H1 (cell line): ENCODE results near the gene PLEKHM3. TPM values are rescaled to one million over a fixed set of nuclear protein-coding genes. Genes with fewer than 3 reads are reported as not detected.

Experiments used
- CHD1 ChIP-seq: IDR thresholded peaks from 2 replicates; pipeline ENCODE4 v1.6.1; 2012; ENCODE audit warnings: low read depth, low read length, improper control_type of control experiment
- CHD7 ChIP-seq: fragments of 300-600 bp; sonication (generic); IDR thresholded peaks from 2 replicates; pipeline ENCODE4 v1.7.1; 2012; ENCODE audit warnings: low read length, moderate library complexity, mild to moderate bottlenecking, inconsistent platforms; ENCODE audit not compliant: insufficient replicate concordance
- CREB1 ChIP-seq: IDR thresholded peaks from 2 replicates; pipeline ENCODE4 v1.6.1; 2012; ENCODE audit warnings: inconsistent platforms
- GABPA ChIP-seq: IDR thresholded peaks from 2 replicates; pipeline ENCODE4 v1.6.1; 2011; ENCODE audit warnings: mild to moderate bottlenecking, low read length, moderate library complexity, borderline replicate concordance; ENCODE audit not compliant: insufficient read depth
- GTF2F1 ChIP-seq: IDR thresholded peaks from 2 replicates; pipeline ENCODE4 v1.6.1; 2012; ENCODE audit warnings: low read depth, low read length, improper control_type of control experiment, borderline replicate concordance
- HDAC6 ChIP-seq: IDR thresholded peaks from one replicate; pipeline ENCODE4 v1.7.1; 2012; ENCODE audit warnings: low read depth, mild to moderate bottlenecking, inconsistent platforms, low read length, moderate library complexity
- MAFK ChIP-seq: IDR thresholded peaks from 2 replicates; pipeline ENCODE4 v1.6.1; 2012; ENCODE audit warnings: low read depth, mild to moderate bottlenecking, improper control_type of control experiment, low read length
- RXRA ChIP-seq: IDR thresholded peaks from 2 replicates; pipeline ENCODE4 v1.6.1; 2011; ENCODE audit warnings: low read depth, mild to moderate bottlenecking, low read length, moderate library complexity; ENCODE audit not compliant: insufficient read depth
- SIX5 ChIP-seq: IDR thresholded peaks from 2 replicates; pipeline ENCODE4 v1.6.1; 2011; ENCODE audit warnings: mild to moderate bottlenecking, low read depth, low read length
- ZNF274 ChIP-seq: IDR thresholded peaks from 2 replicates; pipeline ENCODE4 v1.7.0; 2012; ENCODE audit warnings: low read length, borderline replicate concordance; ENCODE audit errors: extremely low read depth
- polyA plus RNA-seq, 7 experiments: library from polyadenylated mRNA; depleted of rRNA in 3 of 7; stranded (reverse) in 5 of 7; unstranded in 2 of 7; fragments of >200 nt in 5 of 7; fragments of 200-250 nt in 2 of 7; gene quantifications; 1 replicate in 5 of 7; 2 replicates in 1 of 7; 4 replicates in 1 of 7; pipeline versions ENCODE4 v1.2.1 to v1.2.3, GENCODE V29; 2011 to 2013; ENCODE audit warnings: missing spikeins in 2 of 7, mixed read lengths in 2 of 7
- total RNA-seq: library from RNA; stranded (reverse); fragmentation: NEBNext Ultra II Directional; extraction: Animal tissue kit (Norgen Biotek cat#: 25700); gene quantifications from 2 replicates; pipeline ENCODE4 v1.2.1, GENCODE V29; 2021

PLEKHM3 gene
- total and polyA plus RNA-seq, 2 of the 8 experiments (the other 6 are each of a cell fraction or from before 2014, with no cell fraction given), result 2.3 to 5.8 TPM

DNA sequence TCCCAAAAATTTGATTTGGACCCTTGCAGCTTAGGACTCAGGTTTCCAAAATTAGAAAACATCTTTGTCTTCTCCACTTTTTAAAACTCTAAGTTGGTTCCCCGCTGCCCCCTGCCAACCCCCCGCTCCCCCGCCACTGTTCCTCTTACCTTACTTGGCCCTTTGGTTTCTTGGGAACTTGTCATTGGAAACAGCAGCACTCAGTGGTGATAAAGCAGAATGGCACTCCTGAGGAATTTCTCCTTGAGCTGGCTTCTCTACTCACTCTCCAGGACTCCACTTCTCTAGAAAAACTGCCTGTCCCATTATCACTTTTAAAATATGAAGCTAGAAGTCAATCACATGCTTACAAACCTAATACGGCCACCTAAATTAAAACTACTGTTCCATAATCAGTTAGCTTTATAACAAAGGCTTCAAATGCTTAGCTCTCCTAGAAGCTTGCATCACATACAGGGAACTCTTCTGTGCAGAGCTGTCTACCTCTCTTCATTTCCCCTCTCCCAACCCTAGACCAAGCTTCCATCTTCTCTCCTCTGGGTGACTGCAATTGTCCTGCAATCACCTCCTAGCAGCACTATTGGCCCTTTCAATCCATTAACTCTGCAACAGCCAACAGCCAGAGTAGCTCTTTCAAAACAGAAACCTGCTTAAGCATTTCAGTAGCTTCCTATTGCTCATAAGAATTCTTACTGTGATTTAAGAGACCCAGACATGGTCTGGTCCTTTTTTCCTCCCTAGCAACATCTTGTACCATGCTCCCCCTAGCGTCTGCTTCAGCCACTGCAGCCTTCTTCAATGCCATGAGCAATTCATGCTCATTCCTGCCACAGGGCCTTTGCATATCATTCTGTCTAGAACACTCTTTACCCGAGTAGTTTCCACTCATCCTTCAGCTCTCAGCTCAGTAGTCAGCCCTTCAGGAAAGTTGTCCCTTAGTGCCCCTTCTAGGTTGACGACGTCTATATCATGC lies 15.2 kb upstream of the PLEKHM3 start (continued):
- TF ChIP-seq CHD7 (no peak), CHD1 (no peak), CREB1 (no peak), GABPA (no peak), SIX5 (no peak), MAFK (no peak), GTF2F1 (no peak), ZNF274 (no peak), RXRA (no peak), HDAC6 (no peak)
